Spleen (tissue), 7 donors: ENCODE data around the gene BPIFB1.

ENCODE experiments used
- POLR2A ChIP-seq, 3 donors: fragments of 450-650 bp; IDR thresholded peaks; one replicate each; pipeline ENCODE4 v1.5.1; 2017; ENCODE audit warnings: antibody characterized with exemption in 3 of 3, mild to moderate bottlenecking in 1 of 3
- POLR2AphosphoS5 ChIP-seq, 3 donors: sonication (generic); formaldehyde crosslinking; IDR thresholded peaks; one replicate each; pipeline ENCODE4 v1.5.1; 2017; ENCODE audit warnings: antibody characterized with exemption in 3 of 3
- TF ChIP-seq, protein P1 (sequence below), 11 experiments: fragments of 200-600 bp in 7 of 11; fragments of 450-650 bp in 4 of 11; sonication (generic) in 4 of 11; IDR thresholded peaks in 8 of 11; conservative IDR thresholded peaks in 3 of 11; 1 replicate in 7 of 11; 2 replicates in 4 of 11; pipeline versions ENCODE4 v1.4.0 to v1.8.0; 2016 to 2021; ENCODE audit warnings: antibody characterized with exemption in 11 of 11, inconsistent platforms in 4 of 11, mild to moderate bottlenecking in 1 of 11
- donor health status: DM: no; HTN: no; CAD: no; lungs with moderate emphysema.
- donor health status: DM: no; HTN: no; CAD: no.
- donor health status: DM: no; HTN: no; CAD: no.

DNA sequence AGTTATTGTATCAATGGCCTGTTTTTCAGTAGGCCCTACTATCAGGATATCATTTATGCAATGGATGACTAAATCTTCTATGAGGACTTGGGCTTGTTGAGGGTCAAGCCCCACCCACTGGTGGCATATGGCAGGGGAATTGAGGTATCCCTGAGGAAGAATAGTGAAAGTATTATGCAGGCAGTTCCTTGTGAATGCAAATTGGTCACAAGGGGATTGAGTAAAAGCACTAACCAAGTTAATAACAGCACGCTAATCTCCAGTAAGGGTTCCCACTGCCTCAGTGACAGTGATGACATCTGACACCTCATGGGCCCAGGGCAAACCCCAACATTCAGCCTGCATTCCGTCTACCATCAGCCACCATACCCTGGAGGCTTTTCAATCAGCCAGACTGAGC is 32.3 kb upstream of the BPIFB1 start:
- TF ChIP-seq POLR2A (IDR thresholded peaks at IDR 0.05) (no peak), POLR2AphosphoS5 (IDR thresholded peaks at IDR 0.05) (no peak)
- TF ChIP-seq, protein P1, sequence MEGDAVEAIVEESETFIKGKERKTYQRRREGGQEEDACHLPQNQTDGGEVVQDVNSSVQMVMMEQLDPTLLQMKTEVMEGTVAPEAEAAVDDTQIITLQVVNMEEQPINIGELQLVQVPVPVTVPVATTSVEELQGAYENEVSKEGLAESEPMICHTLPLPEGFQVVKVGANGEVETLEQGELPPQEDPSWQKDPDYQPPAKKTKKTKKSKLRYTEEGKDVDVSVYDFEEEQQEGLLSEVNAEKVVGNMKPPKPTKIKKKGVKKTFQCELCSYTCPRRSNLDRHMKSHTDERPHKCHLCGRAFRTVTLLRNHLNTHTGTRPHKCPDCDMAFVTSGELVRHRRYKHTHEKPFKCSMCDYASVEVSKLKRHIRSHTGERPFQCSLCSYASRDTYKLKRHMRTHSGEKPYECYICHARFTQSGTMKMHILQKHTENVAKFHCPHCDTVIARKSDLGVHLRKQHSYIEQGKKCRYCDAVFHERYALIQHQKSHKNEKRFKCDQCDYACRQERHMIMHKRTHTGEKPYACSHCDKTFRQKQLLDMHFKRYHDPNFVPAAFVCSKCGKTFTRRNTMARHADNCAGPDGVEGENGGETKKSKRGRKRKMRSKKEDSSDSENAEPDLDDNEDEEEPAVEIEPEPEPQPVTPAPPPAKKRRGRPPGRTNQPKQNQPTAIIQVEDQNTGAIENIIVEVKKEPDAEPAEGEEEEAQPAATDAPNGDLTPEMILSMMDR (IDR thresholded peaks at IDR 0.05 in 8 of 11, conservative IDR thresholded peaks at IDR 0.05 in 3 of 11): no peak
